GM19328 (cell line): ENCODE results near the gene LTBP2.

ENCODE experiments used
- ATAC-seq: cut with Tn5 transposase; IDR thresholded peaks from one replicate; pipeline ENCODE4 v1.9.1; 2021; ENCODE audit warnings: mild to moderate bottlenecking, moderate library complexity; ENCODE audit not compliant: unreplicated experiment

Gene LTBP2

GRCh38 chr14:74638966-74639365, 26.9 kb upstream of the LTBP2 start:
- ATAC-seq, result no peak

DNA sequence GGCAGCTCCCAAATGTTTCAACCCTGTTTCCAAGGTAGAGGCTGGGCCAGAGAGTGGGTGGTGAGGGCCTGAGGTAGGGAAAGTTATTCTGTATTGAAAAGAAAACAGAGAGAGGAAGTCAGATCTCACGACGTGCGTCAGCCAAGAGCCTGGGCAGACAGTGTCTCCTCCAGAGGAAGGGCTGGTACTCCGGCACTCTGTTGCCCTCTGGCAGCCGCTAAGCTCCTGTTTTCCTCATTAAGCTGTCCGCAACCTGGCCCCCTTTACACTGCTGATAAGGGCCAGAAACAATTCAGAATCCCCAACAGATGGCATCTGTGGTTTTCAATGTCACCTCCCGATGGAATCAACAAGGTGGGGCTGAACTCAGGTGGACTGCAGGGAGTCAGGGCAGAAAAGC, 26.0 kb upstream of the LTBP2 start:
- ATAC-seq, result no peak

DNA sequence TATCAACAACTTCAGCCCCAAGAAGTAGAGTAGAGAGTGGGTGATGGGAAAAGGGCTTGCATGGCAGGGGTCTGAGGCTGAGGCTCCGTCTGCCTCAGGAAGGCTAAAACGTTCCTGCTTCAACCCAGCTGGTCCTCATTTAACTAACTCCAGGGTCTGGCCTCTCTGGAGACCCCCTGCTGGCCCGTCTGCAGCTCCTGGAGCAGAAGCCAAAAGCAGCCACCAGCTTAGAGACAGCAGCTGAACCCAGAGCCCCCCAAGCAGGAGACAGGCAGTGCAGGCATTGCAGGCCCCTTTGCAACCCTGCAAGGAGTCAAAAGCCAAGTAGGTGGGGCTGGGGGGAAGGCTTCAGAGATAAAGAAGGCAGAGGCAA, 25.1 kb upstream of the LTBP2 start:
- no peak for ATAC-seq

DNA sequence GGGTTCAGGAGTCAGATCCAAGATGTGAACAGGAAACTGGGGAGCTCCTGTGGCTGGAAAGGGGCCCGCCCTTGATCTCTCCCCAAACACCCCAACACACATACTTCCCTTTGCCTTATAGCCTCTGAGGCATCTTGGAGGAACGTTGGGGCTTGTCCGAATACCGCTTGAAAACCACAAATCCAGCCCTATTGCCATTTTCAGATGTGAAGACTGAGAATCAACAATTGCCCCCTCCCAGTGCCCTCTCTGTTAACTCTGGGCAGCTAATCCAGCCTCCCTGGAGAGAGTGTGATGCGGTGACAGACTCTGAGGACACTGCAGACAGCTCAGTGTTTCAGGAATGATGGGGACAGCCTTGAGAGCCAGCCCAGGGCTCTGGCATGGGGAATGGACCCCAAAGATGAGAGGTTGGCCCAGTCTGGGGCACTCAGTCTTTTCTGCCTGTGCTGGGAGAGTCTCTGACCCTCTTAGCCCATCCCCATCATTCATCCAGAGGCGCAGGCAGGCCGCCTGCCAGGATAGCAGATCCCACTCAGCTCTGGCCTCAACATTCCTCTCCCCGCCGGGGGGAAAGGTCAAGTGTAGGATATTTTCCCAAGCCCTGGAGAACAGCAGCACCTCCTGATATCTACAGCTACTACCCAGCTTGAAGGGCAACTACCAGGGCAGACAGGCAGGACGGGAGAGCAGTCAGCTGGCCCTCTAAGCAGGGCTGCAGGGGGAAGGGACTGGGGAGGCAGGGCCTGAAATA, 24.6 kb upstream of the LTBP2 start:
- no peak for ATAC-seq

DNA sequence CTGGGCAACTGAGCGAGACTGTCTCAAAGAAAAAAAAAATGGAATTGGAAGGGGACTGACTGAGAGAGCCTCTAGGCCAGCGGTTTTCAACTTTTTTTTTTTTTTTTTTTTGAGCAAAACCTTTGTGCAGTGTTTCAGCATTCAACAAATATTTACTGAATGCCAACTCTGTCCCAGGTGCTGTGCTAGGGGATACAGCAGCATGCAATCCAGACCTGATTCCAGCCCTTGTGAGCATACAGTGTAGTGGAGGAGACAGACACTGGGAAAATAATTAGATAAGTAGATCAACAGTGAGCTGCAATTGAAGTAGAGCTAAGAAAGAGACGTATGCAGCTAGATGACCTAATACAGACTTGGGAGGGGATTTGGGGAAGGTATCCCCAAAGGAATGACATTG, 23.8 kb upstream of the LTBP2 start:
- no peak for ATAC-seq

DNA sequence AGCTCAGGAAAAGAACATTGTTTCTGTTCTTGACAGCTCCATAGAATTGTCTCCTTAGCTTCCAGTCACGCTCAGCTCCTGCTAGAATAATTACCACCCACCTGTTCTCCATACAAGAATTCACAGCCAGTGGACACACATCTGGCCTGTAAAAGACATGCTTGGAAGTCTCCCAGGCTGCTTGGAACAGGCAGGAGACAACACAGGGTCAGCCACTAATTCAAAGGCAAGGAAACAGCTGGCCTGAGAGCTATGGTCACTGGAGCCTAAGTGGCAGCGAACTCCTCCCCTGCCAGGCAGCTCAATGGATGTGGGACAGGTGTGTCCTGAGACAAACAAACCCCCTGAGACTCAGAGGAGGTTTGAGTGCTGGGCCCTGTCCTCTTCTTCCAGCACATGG, 22.9 kb upstream of the LTBP2 start:
- ATAC-seq, result no peak

DNA sequence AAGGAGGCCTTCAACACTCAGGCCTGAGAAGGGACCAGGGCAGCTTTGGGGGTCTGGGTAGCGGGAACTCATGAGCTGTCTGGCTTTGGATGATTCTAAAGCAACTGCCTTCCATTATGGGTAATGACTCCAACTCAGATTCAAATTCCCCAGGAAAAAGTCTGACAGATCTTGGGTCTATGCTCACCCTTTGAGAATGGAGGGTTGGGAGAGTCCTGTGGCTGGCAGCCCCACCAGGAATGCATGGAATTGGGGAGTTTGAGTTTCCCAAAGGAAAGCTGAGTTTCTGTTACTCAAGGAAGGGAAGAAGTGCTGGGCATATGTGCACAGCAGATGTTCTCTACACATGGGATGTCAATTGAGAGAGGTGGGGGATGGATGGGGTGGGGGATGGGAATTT, 22.4 kb upstream of the LTBP2 start:
- ATAC-seq, result no peak

DNA sequence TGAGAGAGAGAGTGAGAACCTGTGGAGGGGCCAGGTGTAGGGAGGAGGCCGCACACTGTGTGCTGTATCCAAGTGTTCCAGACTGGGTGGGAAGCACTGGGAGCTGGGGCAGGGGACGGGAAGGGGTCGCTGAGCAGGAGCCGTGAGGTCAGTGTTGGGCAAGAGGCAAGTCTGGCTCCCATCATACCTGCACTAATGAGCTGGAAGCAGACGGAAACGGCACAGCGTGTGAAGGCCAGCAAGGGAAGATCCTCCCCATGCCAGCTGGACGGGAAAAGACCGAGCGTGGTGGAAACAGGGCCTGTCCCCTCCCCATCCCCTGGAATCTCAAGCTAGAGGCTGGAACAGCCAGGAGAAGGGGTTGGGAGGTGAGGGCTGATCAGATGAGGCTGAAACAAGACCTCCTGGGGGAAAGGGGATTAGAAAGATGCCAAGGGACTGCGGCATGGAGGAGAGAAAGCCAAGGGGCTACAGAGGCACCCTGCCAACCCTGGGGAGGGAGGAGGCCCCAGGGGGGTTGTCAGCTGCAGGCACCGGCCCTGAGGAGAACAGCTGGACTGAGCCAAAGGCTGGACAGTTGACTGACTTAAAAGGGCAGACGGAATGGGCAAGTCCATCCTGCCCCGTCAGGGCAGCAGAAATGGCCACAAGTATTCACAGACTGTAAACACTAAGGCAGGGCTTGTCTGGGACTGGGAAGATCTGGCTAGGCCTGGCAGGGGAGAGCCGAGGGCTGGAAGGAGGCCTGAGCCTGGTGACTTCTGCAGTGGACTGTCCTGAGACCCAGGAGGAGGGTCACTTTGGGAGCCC, 19.0 kb upstream of the LTBP2 start:
- ATAC-seq, result no peak

DNA sequence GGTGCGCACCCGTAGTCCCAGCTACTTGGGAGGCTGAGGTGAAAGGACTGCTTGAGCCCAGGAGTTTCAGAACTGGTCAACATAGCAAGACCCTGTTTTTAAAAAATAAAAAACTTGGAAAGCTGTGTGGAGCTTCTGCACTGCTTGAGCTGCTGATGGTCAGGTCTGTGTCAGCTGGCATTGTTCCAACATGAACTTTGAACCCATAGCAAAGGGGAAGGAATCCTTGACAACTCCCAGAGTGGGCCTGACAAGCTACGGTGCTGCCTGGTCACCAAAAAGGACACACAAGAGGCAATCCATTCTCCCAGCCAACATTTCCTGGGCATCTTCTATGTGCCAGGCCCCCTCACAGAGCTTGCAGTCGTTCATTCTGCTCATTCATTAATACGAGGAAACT, 16.4 kb upstream of the LTBP2 start:
- no peak for ATAC-seq

- ATAC-seq, result no peak
These were observed 15.0 kb upstream of the LTBP2 start for GRCh38 chr14:74627076-74627475.

DNA sequence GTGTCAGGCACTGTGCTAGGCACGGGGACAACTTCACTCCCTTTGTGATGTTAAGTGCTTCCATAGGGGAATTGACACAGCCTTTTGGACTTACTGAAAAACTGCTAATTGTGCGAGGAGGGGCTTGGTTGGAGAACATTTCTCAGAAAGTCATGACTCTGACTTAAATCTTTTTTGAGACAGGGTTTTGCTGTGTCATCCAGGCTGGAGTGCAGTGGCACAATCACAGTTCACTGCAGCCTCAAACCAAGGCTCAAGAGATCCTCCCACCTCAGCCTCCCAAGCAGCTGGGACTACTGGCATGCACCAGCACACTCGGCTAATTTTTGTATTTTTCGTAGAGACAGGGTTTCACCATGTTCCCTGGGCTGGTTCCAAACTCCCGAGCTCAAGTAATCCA, 10.2 kb upstream of the LTBP2 start:
- no peak for ATAC-seq

DNA sequence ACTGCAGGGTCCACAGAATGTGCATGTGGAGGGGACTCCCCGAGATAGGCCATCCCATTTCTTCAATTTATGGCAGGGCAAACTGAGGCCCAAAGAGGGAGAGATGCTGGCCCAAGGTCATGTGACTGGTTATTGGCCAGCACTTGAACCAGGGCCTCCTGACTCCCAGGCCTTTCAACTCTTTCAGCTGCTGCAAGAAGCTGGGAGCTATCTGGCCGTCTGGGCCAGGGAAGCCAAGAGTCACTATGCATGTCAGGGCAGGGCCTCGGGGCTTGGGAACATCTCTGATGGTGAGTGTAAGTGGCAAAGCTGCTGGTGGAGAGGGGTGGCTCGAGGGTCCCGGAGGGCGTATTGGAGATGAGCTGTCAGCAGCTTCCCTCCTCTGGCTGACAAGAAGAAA, 9.5 kb upstream of the LTBP2 start:
- ATAC-seq, result no peak

DNA sequence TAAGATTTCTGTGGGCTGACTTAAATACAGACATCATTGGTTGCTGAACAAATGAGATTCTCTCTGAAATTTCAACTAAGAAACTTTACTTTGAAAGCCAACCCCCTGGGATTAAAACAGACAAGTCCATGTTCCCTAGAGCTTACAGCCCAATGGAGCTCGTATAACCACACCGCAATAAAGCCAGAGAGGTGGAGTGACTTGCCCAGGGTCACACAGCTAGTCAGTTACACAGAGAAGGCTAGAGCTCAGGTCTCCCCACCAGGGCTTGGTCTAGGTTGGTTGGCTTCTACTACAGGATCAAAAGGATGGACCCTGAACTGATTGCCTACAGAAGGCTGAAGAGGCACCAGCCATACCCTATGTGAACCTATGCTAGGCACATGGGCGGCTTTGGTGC, 8.9 kb upstream of the LTBP2 start:
- no peak for ATAC-seq

DNA sequence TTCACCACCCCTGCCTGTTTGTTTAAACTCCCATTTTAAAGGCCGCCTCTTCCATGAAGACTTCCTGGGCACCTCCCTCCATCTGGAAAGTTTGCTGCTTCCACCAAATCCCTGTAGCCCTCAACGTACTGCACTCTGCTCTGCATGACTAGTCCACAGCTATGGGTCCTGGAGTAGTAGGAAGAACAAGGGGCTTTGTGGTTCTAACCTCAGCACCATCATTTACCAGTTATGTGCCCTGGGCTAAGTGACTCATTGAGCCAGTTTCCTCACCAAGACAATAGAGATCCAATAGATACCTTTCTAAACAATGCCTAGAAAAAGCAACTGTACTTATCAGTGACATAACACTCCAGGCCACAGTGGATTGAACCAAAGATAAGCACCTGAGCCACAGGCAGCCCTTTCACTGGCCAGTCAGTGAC, 8.5 kb upstream of the LTBP2 start:
- no peak for ATAC-seq

DNA sequence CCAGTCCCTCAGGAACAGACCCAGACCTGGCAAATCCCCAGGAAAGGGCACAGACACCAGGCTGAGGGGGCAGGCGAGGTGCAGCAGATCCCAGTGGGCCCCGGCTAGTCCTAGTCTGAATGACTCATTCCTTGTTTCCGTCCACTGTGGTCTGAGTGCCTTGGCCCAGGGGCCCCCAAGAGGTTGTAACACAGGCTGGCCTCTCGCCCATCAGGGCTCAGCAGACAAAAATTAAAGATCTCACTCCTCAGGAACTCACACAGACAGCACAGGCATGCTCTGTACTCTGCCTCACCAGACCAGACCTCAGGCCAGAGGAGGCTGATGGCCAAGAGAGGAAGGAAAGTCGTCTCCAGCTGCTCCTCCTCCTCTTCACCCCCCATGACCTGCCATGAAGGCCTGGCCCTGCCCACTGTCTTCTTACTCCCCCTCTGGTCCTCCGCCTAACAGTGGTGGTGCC, 7.7 kb upstream of the LTBP2 start:
- ATAC-seq, result no peak

- no peak for ATAC-seq
These were observed 6.3 kb upstream of the LTBP2 start for GRCh38 chr14:74618078-74618952.

- ATAC-seq, result no peak
These were observed 5.1 kb upstream of the LTBP2 start for GRCh38 chr14:74616996-74617700.

GRCh38 chr14:74616507-74616906, 4.5 kb upstream of the LTBP2 start:
- no peak for ATAC-seq

DNA sequence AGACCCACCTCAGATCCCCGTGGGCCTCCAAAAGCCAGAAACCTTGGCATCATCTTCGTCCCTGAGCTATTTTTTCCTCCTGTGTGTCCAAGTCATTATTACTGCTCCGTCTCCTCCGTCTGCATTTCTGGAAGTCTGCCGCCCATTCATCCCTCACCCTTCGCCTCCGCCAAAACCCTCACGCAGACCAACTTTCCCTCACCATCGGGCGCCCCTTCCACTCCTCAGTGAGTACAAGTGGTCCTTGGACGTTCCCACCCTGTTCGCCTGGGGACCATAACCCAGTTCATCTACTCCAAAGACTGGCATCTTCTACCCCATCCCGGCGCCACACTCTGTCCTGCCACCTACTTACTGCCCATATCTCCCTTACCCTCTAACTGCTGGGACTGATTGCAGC, 3.7 kb upstream of the LTBP2 start:
- no peak for ATAC-seq

GRCh38 chr14:74614508-74615495, 2.8 kb upstream of the LTBP2 start:
- no peak for ATAC-seq
